Measurements from ENCODE around the gene ASTN2. TPM values are rescaled to one million over a fixed set of nuclear protein-coding genes. Genes with fewer than 3 reads are reported as not detected.
A peak's percentile ranks its signal among the peaks of the same experiment; 100 is the strongest.

The ASTN2 gene
- polyA plus RNA-seq, 1 donor = 4.2 TPM

DNA sequence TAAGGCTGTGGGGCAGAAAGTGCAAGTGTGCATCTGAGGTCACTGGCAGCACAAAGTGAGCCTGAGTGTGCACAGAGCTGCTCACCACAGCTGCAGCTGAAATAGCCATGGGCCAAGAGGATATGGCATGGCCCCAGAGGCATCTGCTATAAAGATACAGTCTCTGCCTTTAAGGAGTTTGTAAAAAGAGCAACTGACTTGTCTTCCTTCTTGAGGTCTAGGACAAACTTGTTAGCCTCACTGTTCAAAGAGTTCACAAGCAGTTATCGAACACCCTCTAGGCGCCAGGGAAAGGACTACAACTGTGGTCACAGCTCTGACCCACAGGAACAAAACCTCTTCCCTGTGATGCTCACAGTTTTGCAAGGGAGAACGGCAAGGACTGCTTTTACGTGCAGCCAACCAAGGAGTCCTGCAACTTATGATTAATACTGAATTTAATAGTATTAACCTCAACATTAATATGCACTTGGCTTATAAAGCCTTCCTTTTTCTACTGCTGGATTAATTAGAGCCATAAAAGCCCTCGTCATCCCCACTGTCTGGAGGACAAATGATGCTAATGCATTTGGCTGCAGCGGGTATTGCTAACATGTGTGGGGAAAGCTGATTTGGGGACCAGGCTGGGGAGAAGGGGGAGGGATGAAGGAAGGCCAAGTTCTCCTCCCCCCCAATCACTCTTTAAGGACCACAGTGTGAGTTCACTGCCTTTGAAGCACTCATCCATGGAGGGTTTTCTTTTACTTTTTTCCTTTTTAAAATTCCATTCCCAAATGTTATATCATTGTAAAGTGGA, 917.6 kb downstream of the ASTN2 start:
- peak; percentile 46 for DNase-seq

DNA sequence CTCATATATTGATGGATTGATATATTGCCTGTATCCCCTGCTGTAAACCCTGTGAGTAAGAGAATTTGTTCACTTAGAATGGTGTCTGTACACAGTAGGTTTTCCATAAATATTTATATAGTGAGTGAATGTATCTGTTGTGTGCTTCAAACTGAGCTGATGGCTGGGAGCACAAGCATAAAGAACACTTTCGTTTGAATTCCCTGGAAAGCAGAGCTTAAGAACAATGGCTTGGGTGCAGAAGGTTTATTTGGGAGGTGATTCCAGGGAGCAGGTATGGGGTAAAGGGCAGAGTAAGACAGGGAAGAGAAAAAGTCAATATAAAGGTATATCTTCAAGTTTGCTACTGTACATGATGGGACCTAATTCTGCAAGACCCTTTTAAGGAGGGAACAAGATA, 918.7 kb downstream of the ASTN2 start:
- no peak for DNase-seq

DNA sequence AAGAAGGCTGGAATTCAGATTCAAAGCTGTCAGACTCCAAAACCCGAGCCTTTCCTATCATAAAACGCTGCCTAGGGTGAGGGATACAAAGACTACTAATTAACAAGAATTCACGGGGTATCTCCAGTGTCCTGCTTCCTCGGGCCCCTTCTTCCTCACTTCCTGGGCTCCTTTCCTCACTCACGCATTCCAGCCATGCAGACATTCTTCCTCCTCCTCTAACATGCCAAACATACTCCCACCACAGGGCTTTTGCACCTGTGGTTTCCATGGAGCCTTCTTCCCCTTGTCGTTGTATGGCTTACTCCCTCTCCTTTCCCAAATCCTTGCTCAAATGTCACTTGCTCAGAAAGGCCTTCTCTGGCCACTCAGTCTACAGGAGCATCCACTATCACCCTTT, 919.1 kb downstream of the ASTN2 start:
- no peak for DNase-seq

DNA sequence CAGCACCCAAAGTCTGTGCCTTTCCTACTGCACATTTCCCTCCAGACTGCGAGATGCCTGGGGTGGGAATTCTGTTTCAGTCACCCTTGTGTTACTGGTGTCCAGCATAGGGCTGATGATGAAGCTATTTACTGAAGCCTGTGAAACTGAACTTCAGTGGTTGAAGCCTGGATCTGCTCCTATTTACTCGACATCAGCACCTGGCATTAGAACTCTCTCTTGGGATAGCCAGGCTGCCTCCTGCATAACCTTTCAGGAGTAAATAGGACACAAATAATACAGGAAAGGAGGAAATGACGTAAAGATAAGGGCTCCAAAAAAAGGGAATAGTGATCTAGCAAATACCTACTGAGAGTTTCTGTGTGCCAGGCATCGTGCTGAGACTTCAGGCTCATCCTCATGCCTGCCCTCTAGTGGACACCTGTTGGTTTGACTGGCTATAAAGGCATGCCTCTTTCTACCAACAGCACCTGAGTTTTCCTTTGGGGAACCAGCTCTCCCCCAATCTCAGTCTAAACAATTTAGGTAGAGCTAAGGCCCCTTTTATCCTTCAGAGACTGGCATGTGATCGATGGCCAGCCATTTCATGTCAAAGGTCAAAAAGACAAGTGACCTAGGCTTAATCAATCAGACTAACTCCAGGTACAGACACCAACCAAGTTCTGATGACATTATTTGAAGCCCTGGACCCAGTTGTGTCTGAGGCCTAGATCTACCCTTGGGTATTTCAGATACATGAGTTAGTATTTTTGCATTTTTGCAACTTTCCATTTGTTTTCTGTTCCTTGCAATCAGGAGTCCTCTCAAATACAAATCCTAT, 919.8 kb downstream of the ASTN2 start:
- DNase-seq = no peak

DNA sequence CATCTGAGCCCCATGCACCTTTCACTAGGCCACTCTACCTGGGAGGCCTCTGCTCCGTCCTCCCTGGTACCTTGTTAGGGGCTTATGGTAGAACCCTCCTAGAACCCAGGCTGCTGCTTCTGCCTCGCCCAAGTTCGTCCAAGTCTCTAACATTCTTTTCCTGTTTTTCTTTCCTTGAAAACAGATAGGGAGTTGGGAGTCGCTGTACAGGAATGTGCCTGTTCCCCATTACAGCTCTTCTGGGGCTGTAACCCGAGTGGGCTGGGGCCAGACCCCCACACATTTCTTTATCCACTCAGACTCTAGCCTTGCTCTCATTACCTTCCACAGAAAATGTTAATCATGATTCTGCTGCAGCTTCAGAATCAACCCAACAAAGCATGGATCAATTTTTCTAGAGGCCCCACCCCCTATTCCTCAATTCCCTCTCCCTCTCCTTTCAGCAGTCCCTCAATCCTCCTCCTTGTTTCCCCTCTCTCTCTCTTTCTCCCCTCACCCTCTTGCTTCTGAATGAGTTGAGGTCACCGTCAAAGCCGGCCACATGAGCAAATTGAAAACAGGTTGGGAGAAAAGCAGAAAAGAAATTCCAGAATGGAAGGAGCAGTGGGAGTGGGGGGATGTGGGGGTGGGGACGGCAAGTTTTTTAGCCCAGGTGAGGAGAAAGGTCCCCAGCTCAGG, 921.5 kb downstream of the ASTN2 start:
- DNase-seq = no peak

DNA sequence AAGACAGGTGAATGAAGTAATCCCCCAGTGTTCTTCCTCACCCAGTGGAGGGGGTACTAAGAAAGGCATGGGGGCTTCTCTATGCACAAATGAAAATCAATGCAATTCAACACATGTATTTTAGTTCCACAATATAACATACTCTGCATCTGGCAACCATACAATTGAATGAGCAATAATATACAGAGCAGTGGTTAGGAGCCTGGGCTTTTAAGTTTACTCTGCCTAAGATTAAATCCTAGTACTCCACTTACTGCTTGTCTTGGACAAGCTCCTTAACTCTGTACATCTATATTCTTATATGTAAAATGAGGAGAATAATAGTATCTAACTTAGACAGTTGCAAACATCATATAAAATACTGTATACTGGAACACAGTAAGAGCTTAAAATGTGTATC, 923.2 kb downstream of the ASTN2 start:
- DNase-seq = no peak

DNA sequence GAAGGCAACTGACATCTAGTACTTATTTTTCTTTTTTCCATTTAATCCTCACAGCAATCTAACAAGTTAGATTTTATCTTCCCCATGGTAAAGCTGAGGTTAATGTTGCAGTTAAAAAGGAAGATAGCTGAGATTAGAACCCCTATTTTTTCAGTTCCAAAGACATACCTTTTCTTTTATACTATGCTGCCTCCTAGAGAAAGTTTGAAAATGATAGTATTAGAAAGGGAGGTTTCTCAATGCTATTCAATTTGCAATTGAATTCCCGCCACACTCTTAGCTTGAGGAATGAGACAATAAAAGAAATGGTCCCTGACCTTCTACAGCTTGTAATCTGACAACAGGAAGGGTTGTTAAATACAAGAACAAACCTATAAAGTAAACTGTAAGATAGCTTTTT, 923.6 kb downstream of the ASTN2 start:
- DNase-seq = no peak

DNA sequence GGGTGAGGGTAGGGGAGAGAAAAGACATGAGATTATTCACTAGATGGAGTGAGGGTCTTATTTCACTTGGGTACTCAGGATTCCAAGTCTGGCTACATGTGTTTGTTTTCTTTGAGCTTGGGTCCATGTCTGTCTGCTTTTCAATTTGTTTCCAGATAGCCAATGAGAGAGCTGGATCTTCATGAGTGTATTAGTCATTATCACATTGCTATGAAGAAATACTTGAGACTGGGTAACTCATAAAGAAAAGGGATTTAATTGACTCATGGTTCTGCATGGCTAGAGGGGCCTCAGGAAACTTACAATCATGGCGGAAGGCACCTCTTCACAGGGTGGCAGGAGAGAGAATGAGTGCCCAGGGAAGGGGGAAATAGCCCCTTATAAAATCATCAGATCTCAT, 924.5 kb downstream of the ASTN2 start:
- DNase-seq = no peak

DNA sequence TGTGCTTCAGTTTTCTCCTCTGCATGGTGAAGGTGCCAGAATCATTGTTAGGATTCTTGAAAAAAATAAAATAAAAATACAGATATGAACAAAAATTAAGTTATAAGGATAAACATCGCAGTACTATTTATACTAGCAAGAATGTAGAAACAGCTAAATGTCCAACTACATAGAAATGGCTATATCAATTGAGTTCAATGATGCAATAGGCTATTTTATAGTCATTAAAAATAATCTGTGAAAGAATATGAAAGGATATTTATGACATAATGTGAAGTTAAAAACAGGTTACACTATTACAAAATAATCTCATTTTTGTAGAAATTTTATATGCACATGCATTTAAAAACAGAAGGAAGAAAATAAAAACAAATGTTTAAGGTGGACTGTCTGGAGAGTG, 926.5 kb downstream of the ASTN2 start:
- DNase-seq = no peak

DNA sequence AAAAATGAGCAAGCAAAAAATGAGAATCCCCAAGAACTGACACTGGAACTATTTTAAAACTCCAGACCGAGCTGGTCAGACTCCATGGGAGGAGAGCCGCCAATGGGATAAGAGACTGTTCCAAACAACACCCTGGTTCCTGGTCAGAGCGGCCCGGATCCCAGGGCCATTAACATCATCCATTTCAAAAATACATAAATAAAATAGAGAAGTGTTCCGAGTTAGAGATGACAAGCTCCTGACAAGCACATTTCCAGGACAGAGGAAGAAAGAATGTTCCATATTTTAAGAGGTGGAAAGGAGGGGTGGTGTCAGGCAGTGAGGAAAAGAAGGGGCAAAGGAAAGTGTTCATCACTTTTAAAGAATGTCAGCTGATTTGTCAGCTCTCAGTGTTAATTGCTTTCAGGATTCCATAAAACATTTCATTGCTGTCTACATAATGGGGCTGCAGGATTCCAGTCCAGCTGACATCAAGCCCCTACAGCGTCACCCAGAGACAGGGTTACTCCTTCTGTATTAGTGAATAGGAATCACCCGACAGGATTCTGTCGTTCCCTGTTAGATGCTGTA, 930.3 kb downstream of the ASTN2 start:
- no peak for DNase-seq

DNA sequence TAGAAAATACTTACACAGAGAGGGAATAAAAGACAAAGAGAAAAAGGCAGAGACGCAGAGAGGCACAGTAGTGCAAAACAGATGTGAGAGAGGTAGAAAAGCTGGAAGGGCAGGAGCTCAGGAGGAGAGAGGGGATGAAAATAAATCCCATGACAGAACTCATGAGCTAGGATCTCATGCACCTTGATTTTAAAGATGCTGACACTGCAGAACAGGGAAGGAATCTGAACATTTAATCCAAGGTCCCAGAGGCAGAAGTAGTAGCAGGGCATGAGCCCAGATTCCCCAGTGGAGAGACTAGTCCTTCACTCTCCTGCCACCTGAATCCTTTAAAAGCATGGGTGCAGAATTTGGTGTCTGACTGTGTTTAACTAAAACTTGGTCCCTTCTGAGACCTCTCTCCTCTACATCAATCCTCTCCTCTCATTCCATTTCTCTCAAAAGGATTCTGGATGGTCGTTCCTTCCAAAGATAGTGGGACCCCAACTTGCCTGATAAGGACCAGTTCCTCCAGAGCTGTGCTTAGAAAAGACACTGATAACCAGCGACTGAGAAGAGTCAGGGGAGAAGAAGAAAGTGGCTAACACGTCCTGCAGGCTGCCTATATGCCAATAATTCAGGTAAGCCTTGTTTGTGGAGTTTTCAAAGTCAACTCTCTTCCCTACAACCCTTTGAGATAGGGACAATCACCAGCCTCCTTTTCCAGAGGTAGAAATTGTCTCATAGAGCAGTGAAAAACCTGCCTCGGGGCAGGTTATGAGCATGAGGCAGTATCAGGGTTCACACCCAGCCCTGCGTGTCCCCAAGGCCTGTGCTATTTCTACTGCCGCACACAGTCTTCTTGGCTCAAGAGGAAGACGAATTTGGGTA, 931.0 kb downstream of the ASTN2 start:
- no peak for DNase-seq

DNA sequence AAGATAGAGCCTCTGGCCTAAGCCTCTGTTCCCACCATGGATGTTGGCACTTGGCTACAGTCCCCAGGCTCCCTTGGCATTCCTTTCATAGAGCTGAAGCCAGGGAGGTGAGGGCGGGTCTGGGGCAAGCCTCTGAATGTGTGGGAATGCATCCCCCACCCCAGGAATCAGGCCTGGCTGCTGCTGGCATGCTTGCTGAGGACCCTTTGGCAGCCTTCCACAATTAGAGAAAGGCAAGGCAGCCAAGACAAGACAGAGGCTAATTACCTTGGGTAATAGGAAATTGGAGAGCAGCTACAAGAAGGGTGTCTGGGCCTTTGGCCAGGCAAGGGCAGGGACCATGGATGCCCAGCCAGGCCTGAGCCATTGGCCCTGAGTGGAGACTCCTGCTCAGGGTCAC, 932.1 kb downstream of the ASTN2 start:
- DNase-seq = no peak

DNA sequence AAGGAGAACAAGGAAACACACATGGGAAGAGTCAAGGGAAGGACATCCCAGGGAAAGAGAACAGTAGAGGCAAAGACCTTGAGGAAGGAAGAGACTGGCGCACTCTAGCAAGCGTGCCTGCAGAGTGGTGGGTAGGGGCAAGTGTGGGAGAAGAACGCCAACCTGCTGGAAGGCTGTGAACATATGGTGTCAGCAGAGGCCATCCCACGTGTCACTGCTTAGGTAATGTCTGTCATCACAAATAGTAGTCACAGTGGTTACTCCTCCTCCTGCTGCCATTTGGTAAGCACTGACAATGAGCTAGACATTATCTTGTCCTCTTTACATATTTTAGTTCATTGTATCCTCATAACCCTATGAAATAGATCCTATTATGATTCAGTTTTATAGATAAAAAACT, 934.2 kb downstream of the ASTN2 start:
- DNase-seq = no peak

DNA sequence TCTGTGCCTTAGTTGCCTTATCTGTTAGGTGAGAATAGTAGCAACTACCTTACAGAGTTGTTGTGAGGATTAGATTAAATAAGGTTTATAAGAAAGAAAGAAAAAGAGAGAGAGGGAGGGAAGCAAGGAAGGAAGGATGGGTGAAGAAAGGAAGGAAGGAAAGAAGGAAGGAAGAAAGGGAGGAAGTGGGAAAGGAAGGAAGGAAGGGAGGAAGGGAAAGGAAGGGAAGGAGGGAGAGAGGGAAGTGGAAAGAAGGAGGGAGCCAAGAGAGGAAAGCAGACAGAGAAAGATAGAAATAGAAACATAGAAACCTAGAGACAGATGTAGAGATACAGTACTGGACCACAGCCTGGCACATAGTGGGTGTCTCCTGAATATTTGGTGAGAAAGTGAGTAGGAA, 934.9 kb downstream of the ASTN2 start:
- DNase-seq = no peak

DNA sequence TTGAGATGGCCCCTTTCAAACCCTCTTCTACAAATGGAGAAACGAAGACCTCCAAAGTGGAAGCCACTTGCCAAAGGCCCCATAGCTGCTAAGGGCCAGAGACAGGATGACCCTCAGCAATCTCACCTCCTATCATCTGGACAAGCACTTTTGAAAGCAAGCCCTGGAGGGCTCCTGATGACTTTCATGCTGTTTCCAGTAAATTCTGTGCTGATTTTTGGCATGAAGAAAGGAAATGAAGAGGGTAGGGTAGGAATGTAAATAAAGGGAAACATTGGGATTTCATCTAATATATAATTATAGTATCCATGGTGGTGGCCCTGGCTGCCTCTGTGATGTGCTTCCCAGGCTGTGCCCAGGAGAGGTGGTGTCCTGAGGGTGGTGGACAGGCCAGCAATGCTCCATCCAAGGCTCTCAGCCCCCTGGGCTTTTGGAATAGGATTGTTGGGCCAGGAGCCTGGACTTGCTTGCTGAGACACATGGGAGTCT, 935.8 kb downstream of the ASTN2 start:
- no peak for DNase-seq

DNA sequence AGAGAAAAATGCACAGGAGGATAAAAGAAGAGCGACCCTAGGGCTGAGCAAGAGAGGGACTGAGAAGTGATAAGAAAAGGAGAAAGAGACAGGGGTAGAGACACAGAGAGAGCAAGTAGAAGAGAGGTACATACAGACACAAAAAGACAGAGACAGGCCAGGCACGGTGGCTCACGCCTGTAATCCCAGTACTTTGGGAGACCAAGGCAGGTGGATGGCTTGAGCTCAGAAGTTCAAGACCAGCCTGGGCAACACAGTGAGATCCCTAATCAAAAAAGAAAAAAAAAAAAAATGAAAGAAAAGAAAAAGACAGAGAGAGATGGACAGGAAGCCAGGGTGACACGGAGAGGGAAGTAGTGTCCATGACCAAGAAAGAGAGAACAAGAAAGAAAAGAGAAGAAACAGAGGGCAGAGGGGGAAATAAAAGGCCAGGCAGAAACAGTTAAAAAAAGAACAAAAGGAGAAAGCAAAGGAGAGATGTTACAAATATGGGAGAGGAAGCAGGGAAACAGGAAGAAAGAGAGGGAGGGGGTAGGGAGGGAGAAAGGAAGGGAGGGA, 937.2 kb downstream of the ASTN2 start:
- DNase-seq = no peak

DNA sequence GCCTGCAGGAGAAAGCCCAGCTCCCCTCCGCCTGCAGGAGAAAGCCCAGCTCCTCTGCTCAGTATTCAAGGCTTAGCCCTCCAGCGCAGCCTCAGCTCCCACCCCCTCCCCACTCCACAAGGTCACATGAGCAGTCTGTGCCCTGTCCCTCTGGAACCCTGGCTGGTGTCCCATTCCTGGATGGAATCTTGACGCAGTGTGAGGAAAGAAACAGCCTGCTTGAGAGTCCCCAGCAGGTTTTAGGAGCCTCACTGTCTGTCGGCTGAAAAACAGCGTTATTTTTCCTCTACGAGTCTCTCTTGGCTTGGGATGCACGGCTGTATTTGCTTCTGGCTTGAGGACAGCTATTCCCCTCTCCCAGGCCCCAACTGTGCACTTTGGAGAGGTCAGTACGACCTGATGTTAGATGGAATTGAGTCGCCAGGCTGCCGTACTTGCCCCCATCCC, 937.9 kb downstream of the ASTN2 start:
- DNase-seq = peak; percentile 80

DNA sequence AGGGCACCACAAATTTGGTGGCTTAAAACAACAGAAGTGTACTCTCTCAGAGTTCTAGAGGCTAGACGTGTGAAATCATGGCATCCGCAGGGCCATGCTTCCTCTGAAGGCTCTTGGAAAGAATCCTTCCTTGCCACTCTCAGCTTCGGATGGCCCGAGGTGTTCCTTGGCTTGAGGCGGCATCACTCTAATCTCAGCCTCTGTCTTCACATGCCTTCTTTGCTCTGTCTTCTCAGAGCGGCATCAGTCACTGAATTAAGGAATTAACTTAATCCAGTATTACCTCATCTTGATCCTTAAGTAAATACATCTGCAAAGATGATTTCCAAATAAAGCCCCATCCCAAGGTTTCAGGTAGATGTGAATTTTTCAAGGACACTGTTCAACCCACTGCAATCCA, 938.9 kb downstream of the ASTN2 start:
- no peak for DNase-seq

DNA sequence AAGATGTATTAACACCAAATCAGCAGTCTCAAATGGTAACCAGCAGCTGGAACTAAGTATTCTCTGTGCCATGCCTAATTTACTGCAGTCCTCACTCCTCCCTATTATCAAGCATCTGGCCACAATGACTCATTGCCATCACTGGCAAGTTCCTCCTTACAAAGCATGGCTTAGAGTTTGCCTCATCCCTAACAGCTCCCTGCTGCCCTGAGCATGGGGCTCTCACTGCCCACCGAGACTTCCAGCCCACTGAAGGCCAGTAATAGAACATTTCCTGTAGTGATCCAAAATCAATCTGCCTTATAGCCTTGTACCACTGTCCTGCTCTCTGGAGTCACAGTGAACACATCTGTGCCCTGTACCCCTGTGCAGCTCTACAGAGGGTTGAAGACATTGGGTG, 939.7 kb downstream of the ASTN2 start:
- DNase-seq = no peak

DNA sequence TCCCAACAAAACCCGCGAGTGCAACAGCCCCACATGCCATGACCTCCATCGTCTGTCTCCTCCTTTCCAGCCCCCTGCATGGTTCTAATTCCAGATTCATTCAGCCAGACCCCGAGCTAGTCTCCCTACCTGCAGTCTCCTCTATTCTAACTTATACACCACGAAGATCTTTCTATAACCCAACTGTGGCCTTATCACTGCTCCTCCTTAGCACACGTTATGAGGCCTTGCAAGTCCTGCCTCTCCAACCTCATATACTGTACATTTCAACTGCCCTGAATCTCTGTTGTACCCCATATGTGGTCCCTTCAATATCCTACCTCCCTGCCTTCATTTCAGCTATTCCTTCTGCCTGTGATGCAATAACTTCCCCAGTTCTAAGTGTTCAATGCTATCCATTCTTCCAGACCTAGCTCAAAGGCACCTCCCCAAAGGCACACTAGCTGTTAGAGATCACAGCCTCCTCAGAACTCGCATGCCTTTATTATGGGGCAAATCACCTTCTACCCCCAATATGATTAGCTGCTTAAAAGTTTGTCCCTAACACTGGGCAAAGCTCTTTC, 942.8 kb downstream of the ASTN2 start:
- no peak for DNase-seq
